Colonic mucosa (tissue), 4 donors: ENCODE results near the gene FBXL7. TPM values are rescaled to one million over a fixed set of nuclear protein-coding genes. Genes with fewer than 3 reads are reported as not detected.
A peak's percentile ranks its signal among the peaks of the same experiment; 100 is the strongest.

Experiments used
- DNase-seq: peaks from one replicate; pipeline ENCODE4 v3.0.0-alpha.2; 2020
- H3K27ac ChIP-seq: fragments of 200-600 bp; one replicate; pipeline ENCODE4 v1.8.0; 2021
- H3K27me3 ChIP-seq: fragments of 200-600 bp; one replicate; pipeline ENCODE4 v1.8.0; 2021
- H3K36me3 ChIP-seq: fragments of 200-600 bp; one replicate; pipeline ENCODE4 v1.8.0; 2021
- H3K4me1 ChIP-seq: fragments of 200-600 bp; one replicate; pipeline ENCODE4 v1.8.0; 2021; ENCODE audit warnings: mild to moderate bottlenecking
- H3K4me3 ChIP-seq: fragments of 200-600 bp; one replicate; pipeline ENCODE4 v1.8.0; 2021
- H3K9ac ChIP-seq, 2 donors: one replicate each; pipeline ENCODE4 v1.7.0; 2013; ENCODE audit warnings: control low read depth in 2 of 2, low read depth in 2 of 2, low read length in 2 of 2
- H3K9me3 ChIP-seq: fragments of 200-600 bp; one replicate; pipeline ENCODE4 v1.8.0; 2021
- intact Hi-C: fragments of 100-400 bp; cut with DNase I; formaldehyde crosslinking; loops from one replicate; pipeline ENCODE4 v1.14.1; 2022
- total RNA-seq, 2 donors: library from RNA; stranded (reverse); fragmentation: NEBNext Ultra II Directional in 1 of 2; extraction: Animal tissue kit (Norgen Biotek cat#: 25700) in 1 of 2; gene quantifications; one replicate each; pipeline ENCODE4 v1.2.1, GENCODE V29; 2021
- TF ChIP-seq, protein P1 (sequence below): fragments of 200-600 bp; IDR thresholded peaks from one replicate; pipeline ENCODE4 v1.8.0; 2022; ENCODE audit warnings: antibody characterized with exemption, mild to moderate bottlenecking
- donor health status: healthy.
- donor health status: DM: no; HTN: no; CAD: no.
- donor health status: DM: no; HTN: no; CAD: no.

Gene FBXL7
- total RNA-seq, 2 donors from 2014 or later, result 1.6 to 3.0 TPM

GRCh38 chr5:15692706-15693381, 192.9 kb downstream of the FBXL7 start:
- TF ChIP-seq, protein P1, sequence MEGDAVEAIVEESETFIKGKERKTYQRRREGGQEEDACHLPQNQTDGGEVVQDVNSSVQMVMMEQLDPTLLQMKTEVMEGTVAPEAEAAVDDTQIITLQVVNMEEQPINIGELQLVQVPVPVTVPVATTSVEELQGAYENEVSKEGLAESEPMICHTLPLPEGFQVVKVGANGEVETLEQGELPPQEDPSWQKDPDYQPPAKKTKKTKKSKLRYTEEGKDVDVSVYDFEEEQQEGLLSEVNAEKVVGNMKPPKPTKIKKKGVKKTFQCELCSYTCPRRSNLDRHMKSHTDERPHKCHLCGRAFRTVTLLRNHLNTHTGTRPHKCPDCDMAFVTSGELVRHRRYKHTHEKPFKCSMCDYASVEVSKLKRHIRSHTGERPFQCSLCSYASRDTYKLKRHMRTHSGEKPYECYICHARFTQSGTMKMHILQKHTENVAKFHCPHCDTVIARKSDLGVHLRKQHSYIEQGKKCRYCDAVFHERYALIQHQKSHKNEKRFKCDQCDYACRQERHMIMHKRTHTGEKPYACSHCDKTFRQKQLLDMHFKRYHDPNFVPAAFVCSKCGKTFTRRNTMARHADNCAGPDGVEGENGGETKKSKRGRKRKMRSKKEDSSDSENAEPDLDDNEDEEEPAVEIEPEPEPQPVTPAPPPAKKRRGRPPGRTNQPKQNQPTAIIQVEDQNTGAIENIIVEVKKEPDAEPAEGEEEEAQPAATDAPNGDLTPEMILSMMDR, result no peak
- no peaks in the 10 kb centered on the region for H3K27me3 ChIP-seq
- no peaks in the 10 kb centered on the region for H3K4me1 ChIP-seq
- H3K36me3 ChIP-seq, result no peaks in the 10 kb centered on the region
- H3K27ac ChIP-seq, result no peak overlapping the region
- intact Hi-C loops, result no loop called here
- no peaks in the 10 kb centered on the region for H3K9me3 ChIP-seq
- no peak overlapping the region for H3K4me3 ChIP-seq
- no peak for DNase-seq
- no peak overlapping the region for H3K9ac ChIP-seq

DNA sequence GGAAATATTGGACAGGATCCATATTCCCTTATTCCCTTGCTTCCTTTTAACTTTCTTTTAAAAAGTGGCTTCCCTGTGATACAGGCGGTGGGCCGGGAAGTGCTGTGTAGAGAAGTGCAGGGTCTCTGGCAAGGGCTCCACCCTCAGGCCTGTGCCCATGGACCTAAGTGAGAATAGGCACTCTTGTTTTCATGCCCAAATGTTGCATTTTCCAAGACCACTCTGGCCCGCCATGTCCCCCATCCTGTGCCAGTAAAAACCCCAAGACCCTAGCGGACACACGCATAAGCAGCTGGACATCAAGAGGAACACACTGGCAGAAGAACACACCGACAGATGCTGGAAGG, 193.4 kb downstream of the FBXL7 start:
- Histone ChIP-seq H3K4me1 (no peaks in the 10 kb centered on the region), H3K36me3 (no peaks in the 10 kb centered on the region), H3K9ac (no peak overlapping the region), H3K27me3 (no peaks in the 10 kb centered on the region), H3K27ac (no peak overlapping the region), H3K4me3 (no peak overlapping the region), H3K9me3 (no peaks in the 10 kb centered on the region)
- TF ChIP-seq, protein P1, result no peak
- intact Hi-C loops, result no loop called here
- DNase-seq, result no peak

- Histone ChIP-seq H3K27ac (no peak overlapping the region), H3K36me3 (no peaks in the 10 kb centered on the region), H3K4me3 (no peak overlapping the region), H3K9ac (no peak overlapping the region), H3K9me3 (no peaks in the 10 kb centered on the region), H3K4me1 (no peaks in the 10 kb centered on the region), H3K27me3 (no peaks in the 10 kb centered on the region)
- TF ChIP-seq, protein P1, result no peak
- no peak for DNase-seq
- intact Hi-C loops, result no loop called here
Observed at GRCh38 chr5:15693933-15694332, 194.0 kb downstream of the FBXL7 start.

DNA sequence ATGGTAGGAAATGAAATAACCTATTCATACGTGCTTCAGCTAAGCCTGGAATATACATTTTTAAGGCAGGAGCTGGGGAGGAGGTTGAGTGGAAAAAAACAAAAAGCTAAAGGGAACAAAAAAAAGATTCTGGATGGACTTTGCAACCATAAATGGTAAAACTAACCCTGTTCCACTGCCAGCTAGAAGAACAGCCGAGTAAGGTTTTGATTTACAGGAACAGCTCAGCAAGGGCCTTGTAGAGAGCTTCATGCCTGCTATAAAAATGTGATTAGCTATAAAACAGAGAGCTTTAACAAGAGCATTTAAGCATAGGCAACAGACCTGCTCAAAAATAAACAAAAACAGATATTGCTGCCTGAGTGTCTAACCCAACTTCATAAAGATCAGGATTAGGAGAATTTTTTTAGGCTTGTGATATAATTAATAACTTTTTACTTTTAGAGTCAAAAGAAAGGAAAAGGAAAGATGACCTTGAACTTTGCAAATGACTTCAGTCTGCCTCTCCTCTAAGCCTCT, 194.8 kb downstream of the FBXL7 start:
- Histone ChIP-seq H3K9me3 (no peaks in the 10 kb centered on the region), H3K4me1 (no peaks in the 10 kb centered on the region), H3K36me3 (no peaks in the 10 kb centered on the region), H3K4me3 (no peak overlapping the region), H3K27me3 (no peaks in the 10 kb centered on the region), H3K27ac (peak overlapping the region; percentile 37), H3K9ac (no peak overlapping the region)
- TF ChIP-seq, protein P1, result no peak
- intact Hi-C loops, result no loop called here
- DNase-seq, result no peak

- intact Hi-C loops, result no loop called here
- H3K36me3 ChIP-seq, result no peaks in the 10 kb centered on the region
- no peak for DNase-seq
- H3K9me3 ChIP-seq, result no peaks in the 10 kb centered on the region
- H3K27ac ChIP-seq, result peak overlapping the region; percentile 37
- H3K4me3 ChIP-seq, result no peak overlapping the region
- TF ChIP-seq, protein P1, result no peak
- H3K4me1 ChIP-seq, result no peaks in the 10 kb centered on the region
- H3K9ac ChIP-seq, result no peak overlapping the region
- no peaks in the 10 kb centered on the region for H3K27me3 ChIP-seq
Observed at GRCh38 chr5:15695215-15695731, 195.3 kb downstream of the FBXL7 start.
